Gastroesophageal sphincter (tissue), 3 donors: ENCODE data around the gene UCKL1.

Source experiments
- EP300 ChIP-seq: sonication (generic); formaldehyde crosslinking; IDR thresholded peaks from one replicate; pipeline ENCODE4 v1.6.1; 2017; ENCODE audit warnings: antibody characterized with exemption, mild to moderate bottlenecking
- POLR2A ChIP-seq, 2 donors: fragments of 450-650 bp; IDR thresholded peaks; one replicate each; pipeline ENCODE4 v1.6.1; 2017; ENCODE audit warnings: antibody characterized with exemption in 2 of 2, mild to moderate bottlenecking in 2 of 2, moderate library complexity in 1 of 2
- POLR2AphosphoS5 ChIP-seq: sonication (generic); formaldehyde crosslinking; IDR thresholded peaks from one replicate; pipeline ENCODE4 v1.6.1; 2017; ENCODE audit warnings: antibody characterized with exemption
- TF ChIP-seq, protein P1 (sequence below), 4 experiments: fragments of 200-600 bp in 2 of 4; fragments of 450-650 bp in 2 of 4; sonication (generic) in 1 of 4; IDR thresholded peaks; one replicate each; pipeline ENCODE4 v1.5.1; 2017 to 2019; ENCODE audit warnings: antibody characterized with exemption in 4 of 4, mild to moderate bottlenecking in 2 of 4, moderate library complexity in 2 of 4

DNA sequence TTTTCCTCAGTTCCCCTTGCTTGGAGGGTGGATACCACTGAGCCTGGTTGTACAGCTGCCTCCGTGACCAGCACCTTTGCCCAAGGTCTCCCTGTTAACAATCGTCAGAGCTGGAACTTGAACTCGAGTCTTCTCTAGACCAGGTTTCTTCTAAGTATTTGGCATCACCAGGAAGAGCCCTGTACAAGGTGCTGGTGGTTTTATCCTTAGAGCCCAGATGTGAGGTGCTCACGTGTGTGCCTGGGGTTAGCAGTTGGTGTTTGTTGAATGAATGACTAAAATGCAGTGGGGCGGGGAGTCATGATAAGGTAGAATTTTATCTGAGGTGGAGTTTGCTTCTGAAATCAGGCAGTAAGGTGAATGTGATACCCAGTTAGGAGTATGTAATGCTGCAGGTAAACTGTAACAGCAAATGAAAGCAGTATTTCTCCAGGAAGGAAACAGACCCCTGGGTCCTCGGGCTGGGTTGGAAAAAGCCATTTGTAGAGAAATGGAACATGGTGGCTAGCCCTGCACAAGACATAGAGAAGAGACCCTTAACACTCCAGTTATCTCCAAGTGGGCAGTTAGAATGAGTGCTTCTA is 58.1 kb downstream of the UCKL1 start:
- TF ChIP-seq, protein P1, sequence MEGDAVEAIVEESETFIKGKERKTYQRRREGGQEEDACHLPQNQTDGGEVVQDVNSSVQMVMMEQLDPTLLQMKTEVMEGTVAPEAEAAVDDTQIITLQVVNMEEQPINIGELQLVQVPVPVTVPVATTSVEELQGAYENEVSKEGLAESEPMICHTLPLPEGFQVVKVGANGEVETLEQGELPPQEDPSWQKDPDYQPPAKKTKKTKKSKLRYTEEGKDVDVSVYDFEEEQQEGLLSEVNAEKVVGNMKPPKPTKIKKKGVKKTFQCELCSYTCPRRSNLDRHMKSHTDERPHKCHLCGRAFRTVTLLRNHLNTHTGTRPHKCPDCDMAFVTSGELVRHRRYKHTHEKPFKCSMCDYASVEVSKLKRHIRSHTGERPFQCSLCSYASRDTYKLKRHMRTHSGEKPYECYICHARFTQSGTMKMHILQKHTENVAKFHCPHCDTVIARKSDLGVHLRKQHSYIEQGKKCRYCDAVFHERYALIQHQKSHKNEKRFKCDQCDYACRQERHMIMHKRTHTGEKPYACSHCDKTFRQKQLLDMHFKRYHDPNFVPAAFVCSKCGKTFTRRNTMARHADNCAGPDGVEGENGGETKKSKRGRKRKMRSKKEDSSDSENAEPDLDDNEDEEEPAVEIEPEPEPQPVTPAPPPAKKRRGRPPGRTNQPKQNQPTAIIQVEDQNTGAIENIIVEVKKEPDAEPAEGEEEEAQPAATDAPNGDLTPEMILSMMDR (IDR thresholded peaks at IDR 0.05), result no peak
- TF ChIP-seq POLR2A (IDR thresholded peaks at IDR 0.05) (no peak), EP300 (no peak), POLR2AphosphoS5 (no peak)
